ENCODE results near the gene JPH4. TPM values are rescaled to one million over a fixed set of nuclear protein-coding genes. Genes with fewer than 3 reads are reported as not detected.
A peak's percentile ranks its signal among the peaks of the same experiment; 100 is the strongest.

JPH4 gene
- total and polyA plus RNA-seq, 2 of the 8 experiments (the other 6 are each of a cell fraction or from before 2014, with no cell fraction given): 23.9 to 46.7 TPM

GRCh38 chr14:23564876-23565275, 13.7 kb downstream of the JPH4 start:
- Histone ChIP-seq H2BK120ac (replicated peaks; ENCODE audit: low read depth, low read length) (no peak overlapping the region), H3K79me2 (ENCODE audit: control insufficient read depth in 1 of 2, insufficient read depth in 2 of 2, low read length in 2 of 2) (no peaks in the 10 kb centered on the region), H3K4ac (replicated peaks; ENCODE audit: insufficient read length, low read depth, low read length) (no peak overlapping the region), H3K23me2 (ENCODE audit: low read depth, low read length) (peaks cover 7% of the 10 kb centered on the region; the same call in 1 of the 2 replicates), H4K20me1 (replicated peaks in 1 of 2; ENCODE audit: control insufficient read depth in 1 of 2, insufficient read depth in 2 of 2, low read length in 2 of 2) (peaks cover 0 to 3% of the 10 kb centered on the region in 2 experiments), H2BK12ac (ENCODE audit: low read depth, low read length) (no peak overlapping the region), H4K91ac (replicated peaks; ENCODE audit: insufficient read length, low read length) (no peak overlapping the region), H3K18ac (ENCODE audit: extremely low read depth, low read length) (no peak overlapping the region), H3K79me1 (ENCODE audit: low read depth, low read length) (no peaks in the 10 kb centered on the region), H2BK5ac (ENCODE audit: low read depth, low read length) (no peak overlapping the region), H3K27ac (ENCODE audit: low read depth, low read length) (no peak overlapping the region), H3K9ac (replicated peaks in 1 of 4; ENCODE audit: extremely low read depth in 1 of 4, low read depth in 3 of 4, low read length in 3 of 4) (no peak overlapping the region), H3K56ac (replicated peaks; ENCODE audit: insufficient read length, low read depth, low read length) (no peak overlapping the region), H3K14ac (ENCODE audit: insufficient read length) (no peak overlapping the region), H3K4me2 (ENCODE audit: insufficient read depth in 1 of 2, low read depth in 2 of 2, low read length in 2 of 2) (no peak overlapping the region), H2AK5ac (ENCODE audit: low read depth, low read length) (no peak overlapping the region), H4K5ac (ENCODE audit: insufficient read length, low read depth, low read length) (no peak overlapping the region), H3K9me3 (ENCODE audit: insufficient read depth in 2 of 2, low read depth in 1 of 2, low read length in 1 of 2) (no peaks in the 10 kb centered on the region), H2AFZ (ENCODE audit: low read length) (no peak overlapping the region), H4K8ac (ENCODE audit: extremely low read depth, insufficient read depth, low read length) (no peak overlapping the region), H3K4me1 (replicated peaks in 1 of 4; ENCODE audit: control insufficient read depth in 3 of 4, insufficient read depth in 4 of 4, low read length in 3 of 4) (peaks cover 8 to 21% (median 11%) of the 10 kb centered on the region in 4 experiments), H2BK20ac (ENCODE audit: low read length) (no peak overlapping the region), H3K27me3 (replicated peaks in 1 of 4; ENCODE audit: control insufficient read depth in 3 of 4, extremely low read depth in 1 of 4, insufficient read depth in 3 of 4, low read length in 3 of 4) (no peaks in the 10 kb centered on the region), H3K4me3 (ENCODE audit: extremely low read depth in 1 of 4, insufficient read depth in 2 of 4, low read depth in 3 of 4, low read length in 4 of 4) (no peak overlapping the region), H3K36me3 (ENCODE audit: control insufficient read depth in 2 of 4, insufficient read depth in 4 of 4, low read length in 3 of 4) (peaks cover 8 to 24% (median 17%) of the 10 kb centered on the region in 4 experiments; a peak in 7 of 8 replicates), H2BK15ac (ENCODE audit: low read length) (no peak overlapping the region), H3K23ac (ENCODE audit: insufficient read length) (no peak overlapping the region)
- FAIRE-seq (no peak), DNase-seq (ENCODE audit: low read depth in 1 of 2, low spot score in 2 of 2) (no peak)
- ChIA-PET CTCF (ENCODE audit: partially characterized antibody) (interaction anchor here (0.6 to 70.5 kb wide), 5 partner anchors 37 to 173 kb away, joined by 3 to 2092 read pairs (median 5); partner anchors contain the start of gene NGDN), POLR2A (ENCODE audit: partially characterized antibody) (interaction anchor here (5.5 to 52.7 kb wide), 3 partner anchors 7 to 86 kb away, joined by 40 to 1523 read pairs (median 944); partner anchors contain the start of genes NGDN, THTPA and ZFHX2)
- WGBS, 2 experiments (ENCODE audit: extremely low coverage in 1 of 2, insufficient coverage in 1 of 2, insufficient read length in 1 of 2, insufficient replicate concordance in 2 of 2, low coverage in 1 of 2, low lambda C conversion rate in 2 of 2, missing lambda C conversion rate in 1 of 2): 93% methylated on average over 7 of the region's 7 CpGs; no CpG with 5 or more reads in 1 of the 2 experiments
- TF ChIP-seq ASH2L (IDR thresholded peaks at IDR 0.05; ENCODE audit: low read length) (no peak), KDM5A (IDR thresholded peaks at IDR 0.05; ENCODE audit: low read length) (no peak), POLR2AphosphoS5 (IDR thresholded peaks at IDR 0.05; ENCODE audit: low read depth, low read length) (0 out of 2 replicates have a peak, but pooled peaks have one; percentile 10), SIN3A (conservative IDR thresholded peaks at IDR 0.05 in 1 of 2, IDR thresholded peaks at IDR 0.05 in 1 of 2; ENCODE audit: low read depth in 1 of 2, low read length in 2 of 2) (no peak), TAF1 (IDR thresholded peaks at IDR 0.05; ENCODE audit: low read depth, low read length) (no peak), RAD21 (IDR thresholded peaks at IDR 0.05 in 1 of 2, conservative IDR thresholded peaks at IDR 0.05 in 1 of 2; ENCODE audit: low read depth in 2 of 2, low read length in 2 of 2) (no peak), E2F6 (IDR thresholded peaks at IDR 0.05) (no peak), NANOG (IDR thresholded peaks at IDR 0.05; ENCODE audit: insufficient read depth, low read depth, low read length, poor library complexity, severe bottlenecking) (no peak)

Data from H1 (cell line).